ENCODE data around the gene GRIK2. TPM values are rescaled to one million over a fixed set of nuclear protein-coding genes. Genes with fewer than 3 reads are reported as not detected.

GRIK2 gene
- total RNA-seq, 1 experiment from 2014 or later: 0.70 TPM

DNA sequence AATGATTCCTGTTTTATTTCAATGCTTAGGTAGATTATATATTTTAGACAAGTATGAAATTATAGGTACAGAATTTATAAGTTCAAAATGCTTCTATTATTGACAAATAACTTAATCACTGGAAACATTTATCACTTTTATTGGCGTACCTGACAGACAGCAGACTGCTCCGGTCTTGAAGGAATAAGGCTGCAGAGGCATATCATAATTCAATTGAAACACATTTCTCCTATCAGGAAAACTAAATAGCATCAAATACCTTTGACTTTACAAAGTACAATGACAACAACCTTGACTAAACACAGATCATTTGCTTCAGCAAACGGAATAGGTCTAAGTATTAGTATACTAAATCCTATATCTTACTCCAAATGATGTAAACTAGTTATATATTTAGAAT is 91.3 kb downstream of the GRIK2 start:
- H2AK5ac ChIP-seq (ENCODE audit: insufficient read length, low read length): no peak overlapping the region
- H3K27ac Mint-ChIP-seq: no peak overlapping the region
- no peak overlapping the region for H3K18ac ChIP-seq (ENCODE audit: insufficient read length, low read depth, low read length)
- H3K23ac ChIP-seq (ENCODE audit: insufficient read length, low read depth, low read length): no peak overlapping the region
- H3K23me2 ChIP-seq (ENCODE audit: insufficient read length, low read depth, low read length, poor library complexity, severe bottlenecking): no peaks in the 10 kb centered on the region
- no peak overlapping the region for H2BK15ac ChIP-seq (ENCODE audit: low read depth, low read length)
- DNase-seq: no peak
- no peak overlapping the region for H4K91ac ChIP-seq (ENCODE audit: insufficient read length, low read depth, low read length)
- no peak overlapping the region for H3T11ph ChIP-seq (ENCODE audit: low read length)
- no peak overlapping the region for H3K9ac ChIP-seq (ENCODE audit: extremely low read depth, insufficient read length, low read length)
- H4K20me1 ChIP-seq (ENCODE audit: control insufficient read depth, insufficient read depth, insufficient read length): no peaks in the 10 kb centered on the region
- no peaks in the 10 kb centered on the region for H3K27me3 ChIP-seq (ENCODE audit: insufficient read depth, low read length)
- no peak overlapping the region for H3K4me3 Mint-ChIP-seq
- H2BK120ac ChIP-seq (ENCODE audit: low read depth, low read length, poor library complexity, severe bottlenecking): no peak overlapping the region
- H3K14ac ChIP-seq (ENCODE audit: insufficient read depth, low read length): no peak overlapping the region
- no CpG with 5 or more reads among the region's 3 CpGs for WGBS (ENCODE audit: extremely low coverage, insufficient read length, low lambda C conversion rate)
- no peak overlapping the region for H3K4me2 ChIP-seq (ENCODE audit: insufficient read depth, insufficient read length, low read length)
- H3K4me1 Mint-ChIP-seq: peaks cover 13 to 19% of the 10 kb centered on the region in 2 experiments
- H3K27ac ChIP-seq (ENCODE audit: insufficient read length, low read depth, low read length): no peak overlapping the region
- no peak overlapping the region for H2BK12ac ChIP-seq (ENCODE audit: insufficient read length, low read depth, low read length)
- H2AFZ ChIP-seq (ENCODE audit: low read length): no peak overlapping the region
- TF ChIP-seq, protein P1, sequence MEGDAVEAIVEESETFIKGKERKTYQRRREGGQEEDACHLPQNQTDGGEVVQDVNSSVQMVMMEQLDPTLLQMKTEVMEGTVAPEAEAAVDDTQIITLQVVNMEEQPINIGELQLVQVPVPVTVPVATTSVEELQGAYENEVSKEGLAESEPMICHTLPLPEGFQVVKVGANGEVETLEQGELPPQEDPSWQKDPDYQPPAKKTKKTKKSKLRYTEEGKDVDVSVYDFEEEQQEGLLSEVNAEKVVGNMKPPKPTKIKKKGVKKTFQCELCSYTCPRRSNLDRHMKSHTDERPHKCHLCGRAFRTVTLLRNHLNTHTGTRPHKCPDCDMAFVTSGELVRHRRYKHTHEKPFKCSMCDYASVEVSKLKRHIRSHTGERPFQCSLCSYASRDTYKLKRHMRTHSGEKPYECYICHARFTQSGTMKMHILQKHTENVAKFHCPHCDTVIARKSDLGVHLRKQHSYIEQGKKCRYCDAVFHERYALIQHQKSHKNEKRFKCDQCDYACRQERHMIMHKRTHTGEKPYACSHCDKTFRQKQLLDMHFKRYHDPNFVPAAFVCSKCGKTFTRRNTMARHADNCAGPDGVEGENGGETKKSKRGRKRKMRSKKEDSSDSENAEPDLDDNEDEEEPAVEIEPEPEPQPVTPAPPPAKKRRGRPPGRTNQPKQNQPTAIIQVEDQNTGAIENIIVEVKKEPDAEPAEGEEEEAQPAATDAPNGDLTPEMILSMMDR (conservative IDR thresholded peaks at IDR 0.05): no peak
- H3K4ac ChIP-seq (ENCODE audit: low read depth, low read length): no peak overlapping the region
- no peaks in the 10 kb centered on the region for H3K79me2 ChIP-seq (ENCODE audit: insufficient read depth, low read length)
- no peaks in the 10 kb centered on the region for H3K27me3 Mint-ChIP-seq (ENCODE audit: low read depth)
- H3K56ac ChIP-seq (ENCODE audit: insufficient read length, low read depth, low read length): no peak overlapping the region
- no peak overlapping the region for H2BK20ac ChIP-seq (ENCODE audit: low read depth, low read length, poor library complexity, severe bottlenecking)
- H4K5ac ChIP-seq (ENCODE audit: insufficient read length, low read depth, low read length): no peak overlapping the region
- no peaks in the 10 kb centered on the region for H3K9me3 ChIP-seq (ENCODE audit: control insufficient read depth, low read depth, low read length)
- no peak overlapping the region for H2BK5ac ChIP-seq (ENCODE audit: insufficient read length, low read length)
- no peaks in the 10 kb centered on the region for H3K9me3 Mint-ChIP-seq
- H3K36me3 Mint-ChIP-seq (ENCODE audit: insufficient read depth in 1 of 3, low read depth in 3 of 3): no peaks in the 10 kb centered on the region
- H3K4me1 ChIP-seq (ENCODE audit: insufficient read depth, low read length): no peaks in the 10 kb centered on the region; the same call in 1 of the 2 replicates
- no peaks in the 10 kb centered on the region for H3K79me1 ChIP-seq (ENCODE audit: insufficient read depth, low read depth, low read length, poor library complexity, severe bottlenecking)
- no peak overlapping the region for H4K8ac ChIP-seq (replicated peaks; ENCODE audit: insufficient read length, low read depth, low read length)

All from H9 (cell line).